ENCODE measurements around the gene RFTN1. TPM values are rescaled to one million over a fixed set of nuclear protein-coding genes. Genes with fewer than 3 reads are reported as not detected.

The RFTN1 gene
- total and polyA plus RNA-seq, 4 donors, result 33.8 to 82.5 (median 53.4) TPM

- Histone ChIP-seq H3K4me1 (ENCODE audit: control insufficient read depth in 5 of 5, insufficient read depth in 5 of 5, low read length in 5 of 5) (peaks cover 0 to 37% (median 1%) of the 10 kb centered on the region in 5 donors), H3K27me3 (ENCODE audit: control insufficient read depth in 3 of 3, insufficient read depth in 3 of 3, low read length in 2 of 3) (no peaks in the 10 kb centered on the region), H3K36me3 (ENCODE audit: control insufficient read depth in 4 of 4, insufficient read depth in 4 of 4, low read length in 4 of 4) (peaks cover 0 to 11% (median under 1%) of the 10 kb centered on the region in 4 donors), H3K9me3 (ENCODE audit: control insufficient read depth in 4 of 4, insufficient read depth in 3 of 4, low read length in 3 of 4) (no peaks in the 10 kb centered on the region), H3K27ac (ENCODE audit: low read depth in 1 of 2, low read length in 1 of 2) (no peak overlapping the region), H3K4me3 (no peak overlapping the region), H3K9ac (ENCODE audit: insufficient read depth in 1 of 2, low read length in 2 of 2) (no peak overlapping the region)
- DNase-seq, result no peak
- TF ChIP-seq CTCF (IDR thresholded peaks at IDR 0.05; ENCODE audit: control extremely low read depth, extremely low read depth), result no peak
- no peak for ATAC-seq (ENCODE audit: insufficient read depth, low FRiP score)
- 80 to 84% methylated on average over 2 of the region's 2 CpGs for whole genome bisulfite sequencing, 2 donors
These were observed 224.2 kb downstream of the RFTN1 start for GRCh38 chr3:16289144-16289889.

- H3K27ac ChIP-seq (ENCODE audit: low read depth in 1 of 2, low read length in 1 of 2), result no peak overlapping the region
- no peak overlapping the region for H3K4me3 ChIP-seq
- no peaks in the 10 kb centered on the region for H3K27me3 ChIP-seq (ENCODE audit: control insufficient read depth in 3 of 3, insufficient read depth in 3 of 3, low read length in 2 of 3)
These were observed 224.8 kb downstream of the RFTN1 start for GRCh38 chr3:16288664-16289063.

GRCh38 chr3:16286751-16287543 is 226.6 kb downstream of the RFTN1 start:
- Histone ChIP-seq H3K4me1 (ENCODE audit: control insufficient read depth in 5 of 5, insufficient read depth in 5 of 5, low read length in 5 of 5) (peaks cover 0 to 37% (median 1%) of the 10 kb centered on the region in 5 donors), H3K9ac (ENCODE audit: insufficient read depth in 1 of 2, low read length in 2 of 2) (no peak overlapping the region), H3K4me3 (no peak overlapping the region), H3K27me3 (ENCODE audit: control insufficient read depth in 3 of 3, insufficient read depth in 3 of 3, low read length in 2 of 3) (no peaks in the 10 kb centered on the region), H3K27ac (ENCODE audit: low read depth in 1 of 2, low read length in 1 of 2) (peak overlapping the region in 1 of 2 donors; percentile 71), H3K36me3 (ENCODE audit: control insufficient read depth in 4 of 4, insufficient read depth in 4 of 4, low read length in 4 of 4) (peaks cover 0 to 8% (median 6%) of the 10 kb centered on the region in 4 donors), H3K9me3 (ENCODE audit: control insufficient read depth in 4 of 4, insufficient read depth in 3 of 4, low read length in 3 of 4) (no peaks in the 10 kb centered on the region)
- WGBS, 2 donors, result 47 to 60% methylated on average over 6 of the region's 6 CpGs
- DNase-seq, result no peak
- TF ChIP-seq CTCF (IDR thresholded peaks at IDR 0.05; ENCODE audit: control extremely low read depth, extremely low read depth), result no peak
- ATAC-seq (ENCODE audit: insufficient read depth, low FRiP score), result no peak

More at GRCh38 chr3:16288664-16289063, 224.8 kb downstream of the RFTN1 start:
- Histone ChIP-seq H3K4me1 (ENCODE audit: control insufficient read depth in 5 of 5, insufficient read depth in 5 of 5, low read length in 5 of 5) (peaks cover 0 to 37% (median 1%) of the 10 kb centered on the region in 5 donors), H3K9me3 (ENCODE audit: control insufficient read depth in 4 of 4, insufficient read depth in 3 of 4, low read length in 3 of 4) (no peaks in the 10 kb centered on the region), H3K9ac (ENCODE audit: insufficient read depth in 1 of 2, low read length in 2 of 2) (no peak overlapping the region), H3K36me3 (ENCODE audit: control insufficient read depth in 4 of 4, insufficient read depth in 4 of 4, low read length in 4 of 4) (peaks cover 0 to 10% (median under 1%) of the 10 kb centered on the region in 4 donors)
- WGBS, 2 donors, result 86 to 95% methylated on average over 1 of the region's 1 CpG
- ATAC-seq (ENCODE audit: insufficient read depth, low FRiP score) (no peak), DNase-seq (no peak)
- TF ChIP-seq CTCF (IDR thresholded peaks at IDR 0.05; ENCODE audit: control extremely low read depth, extremely low read depth), result no peak
